HepG2 (cell line): Measurements from ENCODE around the gene FALEC. TPM values are rescaled to one million over a fixed set of nuclear protein-coding genes. Genes with fewer than 3 reads are reported as not detected.

Experiments
- BRD4 ChIP-seq: sonication (generic); formaldehyde crosslinking; IDR thresholded peaks from 2 replicates; pipeline ENCODE4 v1.4.0; 2020; ENCODE audit warnings: missing genetic modification reagents
- PAF1 ChIP-seq: IDR thresholded peaks from 2 replicates; pipeline ENCODE4 v1.6.1; 2016; ENCODE audit warnings: missing genetic modification reagents, missing compliant biosample characterization
- U2AF1 ChIP-seq: fragments of 200-400 bp; formaldehyde crosslinking; optimal IDR thresholded peaks from 2 replicates; pipeline ENCODE3; 2017; ENCODE audit warnings: mild to moderate bottlenecking, low read depth, low read length
- ZMYM2 ChIP-seq: sonication (generic); formaldehyde crosslinking; IDR thresholded peaks from 2 replicates; pipeline ENCODE4 v1.8.0; 2022; ENCODE audit warnings: mild to moderate bottlenecking, missing genetic modification reagents
- ZMYM3 ChIP-seq: sonication (generic); formaldehyde crosslinking; IDR thresholded peaks from 2 replicates; pipeline ENCODE4 v1.5.1; 2020; ENCODE audit warnings: mild to moderate bottlenecking, missing genetic modification reagents
- ZNF136 ChIP-seq: sonication (generic); formaldehyde crosslinking; IDR thresholded peaks from 2 replicates; pipeline ENCODE4 v1.8.1; 2022; ENCODE audit warnings: low read depth, mild to moderate bottlenecking, moderate library complexity, missing genetic modification reagents
- ZNF333 ChIP-seq: sonication (generic); formaldehyde crosslinking; IDR thresholded peaks from 2 replicates; pipeline ENCODE4 v1.4.0; 2020; ENCODE audit warnings: mild to moderate bottlenecking, missing genetic modification reagents, borderline replicate concordance
- ZNF572 ChIP-seq: sonication (generic); formaldehyde crosslinking; IDR thresholded peaks from 2 replicates; pipeline ENCODE4 v1.5.1; 2020; ENCODE audit warnings: mild to moderate bottlenecking, missing genetic modification reagents
- ZNF766 ChIP-seq: sonication (generic); formaldehyde crosslinking; IDR thresholded peaks from 2 replicates; pipeline ENCODE4 v1.5.0; 2020; ENCODE audit warnings: missing genetic modification reagents, borderline replicate concordance
- ZSCAN30 ChIP-seq: sonication (generic); formaldehyde crosslinking; IDR thresholded peaks from 2 replicates; pipeline ENCODE4 v1.5.0; 2020; ENCODE audit warnings: mild to moderate bottlenecking, missing genetic modification reagents
- polyA plus RNA-seq, 8 experiments: library from polyadenylated mRNA; depleted of rRNA in 3 of 8; stranded (reverse) in 7 of 8; unstranded in 1 of 8; fragments of >200 nt; fragmentation: Illumina TruSeq in 4 of 8; extraction: Trizol in 4 of 8; gene quantifications; 2 replicates each; pipeline versions ENCODE4 v1.2.1 to v1.2.3, GENCODE V29; 2011 to 2016; ENCODE audit warnings: low read depth in 4 of 8, missing spikeins in 1 of 8, mixed read lengths in 1 of 8; ENCODE audit not compliant: insufficient read depth in 1 of 8
- total RNA-seq, 5 experiments: library from RNA; depleted of rRNA; stranded (reverse); fragments of >200 nt; fragmentation: Illumina TruSeq; extraction: Trizol; gene quantifications; 2 replicates each; pipeline ENCODE4 v1.2.3, GENCODE V29; 2016; ENCODE audit warnings: low read depth in 1 of 5
- TF ChIP-seq, protein P1 (sequence below): IDR thresholded peaks from 2 replicates; pipeline ENCODE4 v1.6.1; 2016; ENCODE audit warnings: mild to moderate bottlenecking
- TF ChIP-seq, protein P2 (sequence below): IDR thresholded peaks from 2 replicates; pipeline ENCODE4 v1.4.0; 2020; ENCODE audit warnings: mild to moderate bottlenecking, missing genetic modification reagents
- TF ChIP-seq, protein P3 (sequence below): sonication (generic); formaldehyde crosslinking; IDR thresholded peaks from 2 replicates; pipeline ENCODE4 v1.5.0; 2020; ENCODE audit warnings: missing genetic modification reagents
- TF ChIP-seq, protein P4 (sequence below), 2 experiments: sonication (generic) in 1 of 2; formaldehyde crosslinking in 1 of 2; IDR thresholded peaks; 2 replicates each; pipeline versions ENCODE4 v1.5.1 to v1.6.1; 2011 to 2020; ENCODE audit warnings: borderline replicate concordance in 1 of 2, low read depth in 1 of 2, low read length in 1 of 2, mild to moderate bottlenecking in 1 of 2, missing genetic modification reagents in 1 of 2, moderate library complexity in 1 of 2
- TF ChIP-seq, protein P5 (sequence below): sonication (generic); formaldehyde crosslinking; IDR thresholded peaks from 2 replicates; pipeline ENCODE4 v1.5.1; 2020; ENCODE audit warnings: mild to moderate bottlenecking, missing genetic modification reagents, borderline replicate concordance
- TF ChIP-seq, protein P6 (sequence below): fragments of 450-650 bp; IDR thresholded peaks from 2 replicates; pipeline ENCODE4 v1.6.1; 2017

The FALEC gene
- total and polyA plus RNA-seq, 2 of the 13 experiments (the other 11 are each of a cell fraction or from before 2014, with no cell fraction given): 0.33 to 0.71 TPM

DNA sequence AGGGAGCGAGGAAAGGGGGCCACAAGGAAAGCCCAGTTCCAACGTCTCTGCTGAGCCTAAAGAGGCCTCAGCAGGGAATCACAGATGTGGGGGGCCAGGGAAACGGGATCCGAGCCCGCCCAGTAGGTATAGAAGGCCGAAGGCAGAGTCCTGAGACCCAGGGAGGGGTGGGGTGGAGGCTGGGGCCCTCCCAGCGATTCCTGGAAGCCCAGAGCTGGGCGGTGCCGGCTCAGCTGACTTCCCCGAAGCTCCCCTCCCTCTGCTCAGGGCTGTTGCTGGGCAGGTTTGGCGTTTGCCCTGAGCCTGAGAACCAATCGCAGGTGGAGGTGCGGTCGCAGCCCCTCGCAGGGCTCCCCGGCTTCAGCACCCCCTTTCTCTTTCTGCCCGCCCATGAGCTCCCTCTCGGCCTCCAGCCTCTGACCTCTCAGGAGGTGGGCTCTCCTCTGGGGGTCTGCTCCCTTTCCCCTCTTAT lies 46.5 kb downstream of the FALEC start (continued):
- TF ChIP-seq ZNF136 (CRISPR knock-in tag) (no peak), ZNF333 (CRISPR knock-in tag) (no peak), BRD4 (CRISPR knock-in tag) (no peak), ZSCAN30 (CRISPR knock-in tag) (no peak), ZNF766 (CRISPR knock-in tag) (no peak), ZMYM3 (CRISPR knock-in tag) (no peak; the same call in 1 of the 2 replicates), PAF1 (CRISPR knock-in tag) (no peak), ZMYM2 (CRISPR knock-in tag) (no peak), U2AF1 (peak; percentile 14), ZNF572 (no peak)
- TF ChIP-seq, protein P1, sequence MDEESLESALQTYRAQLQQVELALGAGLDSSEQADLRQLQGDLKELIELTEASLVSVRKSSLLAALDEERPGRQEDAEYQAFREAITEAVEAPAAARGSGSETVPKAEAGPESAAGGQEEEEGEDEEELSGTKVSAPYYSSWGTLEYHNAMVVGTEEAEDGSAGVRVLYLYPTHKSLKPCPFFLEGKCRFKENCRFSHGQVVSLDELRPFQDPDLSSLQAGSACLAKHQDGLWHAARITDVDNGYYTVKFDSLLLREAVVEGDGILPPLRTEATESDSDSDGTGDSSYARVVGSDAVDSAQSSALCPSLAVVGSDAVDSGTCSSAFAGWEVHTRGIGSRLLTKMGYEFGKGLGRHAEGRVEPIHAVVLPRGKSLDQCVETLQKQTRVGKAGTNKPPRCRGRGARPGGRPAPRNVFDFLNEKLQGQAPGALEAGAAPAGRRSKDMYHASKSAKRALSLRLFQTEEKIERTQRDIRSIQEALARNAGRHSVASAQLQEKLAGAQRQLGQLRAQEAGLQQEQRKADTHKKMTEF: peak; percentile 85; the same call in 1 of the 2 replicates
- TF ChIP-seq, protein P2, sequence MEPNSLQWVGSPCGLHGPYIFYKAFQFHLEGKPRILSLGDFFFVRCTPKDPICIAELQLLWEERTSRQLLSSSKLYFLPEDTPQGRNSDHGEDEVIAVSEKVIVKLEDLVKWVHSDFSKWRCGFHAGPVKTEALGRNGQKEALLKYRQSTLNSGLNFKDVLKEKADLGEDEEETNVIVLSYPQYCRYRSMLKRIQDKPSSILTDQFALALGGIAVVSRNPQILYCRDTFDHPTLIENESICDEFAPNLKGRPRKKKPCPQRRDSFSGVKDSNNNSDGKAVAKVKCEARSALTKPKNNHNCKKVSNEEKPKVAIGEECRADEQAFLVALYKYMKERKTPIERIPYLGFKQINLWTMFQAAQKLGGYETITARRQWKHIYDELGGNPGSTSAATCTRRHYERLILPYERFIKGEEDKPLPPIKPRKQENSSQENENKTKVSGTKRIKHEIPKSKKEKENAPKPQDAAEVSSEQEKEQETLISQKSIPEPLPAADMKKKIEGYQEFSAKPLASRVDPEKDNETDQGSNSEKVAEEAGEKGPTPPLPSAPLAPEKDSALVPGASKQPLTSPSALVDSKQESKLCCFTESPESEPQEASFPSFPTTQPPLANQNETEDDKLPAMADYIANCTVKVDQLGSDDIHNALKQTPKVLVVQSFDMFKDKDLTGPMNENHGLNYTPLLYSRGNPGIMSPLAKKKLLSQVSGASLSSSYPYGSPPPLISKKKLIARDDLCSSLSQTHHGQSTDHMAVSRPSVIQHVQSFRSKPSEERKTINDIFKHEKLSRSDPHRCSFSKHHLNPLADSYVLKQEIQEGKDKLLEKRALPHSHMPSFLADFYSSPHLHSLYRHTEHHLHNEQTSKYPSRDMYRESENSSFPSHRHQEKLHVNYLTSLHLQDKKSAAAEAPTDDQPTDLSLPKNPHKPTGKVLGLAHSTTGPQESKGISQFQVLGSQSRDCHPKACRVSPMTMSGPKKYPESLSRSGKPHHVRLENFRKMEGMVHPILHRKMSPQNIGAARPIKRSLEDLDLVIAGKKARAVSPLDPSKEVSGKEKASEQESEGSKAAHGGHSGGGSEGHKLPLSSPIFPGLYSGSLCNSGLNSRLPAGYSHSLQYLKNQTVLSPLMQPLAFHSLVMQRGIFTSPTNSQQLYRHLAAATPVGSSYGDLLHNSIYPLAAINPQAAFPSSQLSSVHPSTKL (CRISPR knock-in tag): peak; percentile 92
- TF ChIP-seq, protein P3, sequence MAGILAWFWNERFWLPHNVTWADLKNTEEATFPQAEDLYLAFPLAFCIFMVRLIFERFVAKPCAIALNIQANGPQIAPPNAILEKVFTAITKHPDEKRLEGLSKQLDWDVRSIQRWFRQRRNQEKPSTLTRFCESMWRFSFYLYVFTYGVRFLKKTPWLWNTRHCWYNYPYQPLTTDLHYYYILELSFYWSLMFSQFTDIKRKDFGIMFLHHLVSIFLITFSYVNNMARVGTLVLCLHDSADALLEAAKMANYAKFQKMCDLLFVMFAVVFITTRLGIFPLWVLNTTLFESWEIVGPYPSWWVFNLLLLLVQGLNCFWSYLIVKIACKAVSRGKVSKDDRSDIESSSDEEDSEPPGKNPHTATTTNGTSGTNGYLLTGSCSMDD (CRISPR knock-in tag): no peak
- TF ChIP-seq, protein P4, sequence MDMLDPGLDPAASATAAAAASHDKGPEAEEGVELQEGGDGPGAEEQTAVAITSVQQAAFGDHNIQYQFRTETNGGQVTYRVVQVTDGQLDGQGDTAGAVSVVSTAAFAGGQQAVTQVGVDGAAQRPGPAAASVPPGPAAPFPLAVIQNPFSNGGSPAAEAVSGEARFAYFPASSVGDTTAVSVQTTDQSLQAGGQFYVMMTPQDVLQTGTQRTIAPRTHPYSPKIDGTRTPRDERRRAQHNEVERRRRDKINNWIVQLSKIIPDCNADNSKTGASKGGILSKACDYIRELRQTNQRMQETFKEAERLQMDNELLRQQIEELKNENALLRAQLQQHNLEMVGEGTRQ (IDR thresholded peaks at IDR 0.05; ENCODE audit: low read depth, low read length): peak; percentile 70
- TF ChIP-seq, protein P4 (CRISPR knock-in tag; IDR thresholded peaks at IDR 0.05; ENCODE audit: borderline replicate concordance): peak; percentile 85; the same call in 1 of the 2 replicates
- TF ChIP-seq, protein P5, sequence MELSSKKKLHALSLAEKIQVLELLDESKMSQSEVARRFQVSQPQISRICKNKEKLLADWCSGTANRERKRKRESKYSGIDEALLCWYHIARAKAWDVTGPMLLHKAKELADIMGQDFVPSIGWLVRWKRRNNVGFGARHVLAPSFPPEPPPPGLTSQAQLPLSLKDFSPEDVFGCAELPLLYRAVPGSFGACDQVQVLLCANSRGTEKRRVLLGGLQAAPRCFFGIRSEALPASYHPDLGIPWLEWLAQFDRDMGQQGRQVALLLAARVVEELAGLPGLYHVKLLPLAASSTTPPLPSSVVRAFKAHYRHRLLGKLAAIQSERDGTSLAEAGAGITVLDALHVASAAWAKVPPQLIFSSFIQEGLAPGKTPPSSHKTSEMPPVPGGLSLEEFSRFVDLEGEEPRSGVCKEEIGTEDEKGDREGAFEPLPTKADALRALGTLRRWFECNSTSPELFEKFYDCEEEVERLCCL: no peak
- TF ChIP-seq, protein P6, sequence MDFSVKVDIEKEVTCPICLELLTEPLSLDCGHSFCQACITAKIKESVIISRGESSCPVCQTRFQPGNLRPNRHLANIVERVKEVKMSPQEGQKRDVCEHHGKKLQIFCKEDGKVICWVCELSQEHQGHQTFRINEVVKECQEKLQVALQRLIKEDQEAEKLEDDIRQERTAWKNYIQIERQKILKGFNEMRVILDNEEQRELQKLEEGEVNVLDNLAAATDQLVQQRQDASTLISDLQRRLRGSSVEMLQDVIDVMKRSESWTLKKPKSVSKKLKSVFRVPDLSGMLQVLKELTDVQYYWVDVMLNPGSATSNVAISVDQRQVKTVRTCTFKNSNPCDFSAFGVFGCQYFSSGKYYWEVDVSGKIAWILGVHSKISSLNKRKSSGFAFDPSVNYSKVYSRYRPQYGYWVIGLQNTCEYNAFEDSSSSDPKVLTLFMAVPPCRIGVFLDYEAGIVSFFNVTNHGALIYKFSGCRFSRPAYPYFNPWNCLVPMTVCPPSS: no peak
